ENCODE measurements around the gene GBF1.

GBF1 gene

GRCh38 chr10:102397222-102398171 lies 152.2 kb downstream of the GBF1 start:
- DNase-seq (ENCODE audit: low spot score): no peak

- DNase-seq (ENCODE audit: low spot score): no peak
Observed at GRCh38 chr10:102398172-102399020, 153.1 kb downstream of the GBF1 start.

GRCh38 chr10:102399217-102400021 lies 154.1 kb downstream of the GBF1 start:
- peak; percentile 93 for DNase-seq (ENCODE audit: low spot score)

GRCh38 chr10:102400076-102400475 lies 154.7 kb downstream of the GBF1 start:
- DNase-seq (ENCODE audit: low spot score): no peak

GRCh38 chr10:102400598-102401341 lies 155.4 kb downstream of the GBF1 start:
- DNase-seq (ENCODE audit: low spot score): no peak

GRCh38 chr10:102401342-102401654 lies 156.0 kb downstream of the GBF1 start:
- no peak for DNase-seq (ENCODE audit: low spot score)

- no peak for DNase-seq (ENCODE audit: low spot score)
Observed at GRCh38 chr10:102401735-102402511, 156.6 kb downstream of the GBF1 start.

GRCh38 chr10:102402512-102402896 lies 157.2 kb downstream of the GBF1 start:
- no peak for DNase-seq (ENCODE audit: low spot score)

- no peak for DNase-seq (ENCODE audit: low spot score)
Observed at GRCh38 chr10:102403115-102403514, 157.8 kb downstream of the GBF1 start.

- no peak for DNase-seq (ENCODE audit: low spot score)
Observed at GRCh38 chr10:102404361-102405107, 159.2 kb downstream of the GBF1 start.

- DNase-seq (ENCODE audit: low spot score): no peak
Observed at GRCh38 chr10:102405108-102405571, 159.8 kb downstream of the GBF1 start.

- DNase-seq (ENCODE audit: low spot score): no peak
Observed at GRCh38 chr10:102405632-102406031, 160.3 kb downstream of the GBF1 start.

- DNase-seq (ENCODE audit: low spot score): no peak
Observed at GRCh38 chr10:102406815-102407214, 161.5 kb downstream of the GBF1 start.

GRCh38 chr10:102407425-102408130 lies 162.2 kb downstream of the GBF1 start:
- no peak for DNase-seq (ENCODE audit: low spot score)

- no peak for DNase-seq (ENCODE audit: low spot score)
Observed at GRCh38 chr10:102408131-102408727, 162.9 kb downstream of the GBF1 start.

- peak; percentile 77 for DNase-seq (ENCODE audit: low spot score)
Observed at GRCh38 chr10:102408728-102409603, 163.6 kb downstream of the GBF1 start.

GRCh38 chr10:102409604-102410428 lies 164.5 kb downstream of the GBF1 start:
- no peak for DNase-seq (ENCODE audit: low spot score)

Data from ecto neural progenitor cell (in vitro differentiated cells).